Measurements from ENCODE around the gene FARSB.

GRCh38 chr2:222610746-222611145 is 45.1 kb downstream of the FARSB start:
- no peak for TF ChIP-seq ZNF146 (tag by site-specific recombination; IDR thresholded peaks at IDR 0.05)
- TF ChIP-seq TRIM28 (IDR thresholded peaks at IDR 0.05; ENCODE audit: borderline replicate concordance, low read length) = no peak
- TF ChIP-seq ZNF280C (tag by site-specific recombination; IDR thresholded peaks at IDR 0.05) = no peak
- TF ChIP-seq KLF1 (tag by site-specific recombination; IDR thresholded peaks at IDR 0.05) = no peak

Data from HEK293 (cell line).